Naive thymus-derived CD4-positive, alpha-beta T cell (primary cell): ENCODE results near the gene PTPRN2. TPM values are rescaled to one million over a fixed set of nuclear protein-coding genes. Genes with fewer than 3 reads are reported as not detected.

Source experiments
- ATAC-seq: fragments of 150-1000 bp; cut with Tn5 transposase; 2 replicates; pipeline ENCODE4 v1.10.0; 2021; ENCODE audit warnings: mild to moderate bottlenecking, moderate library complexity
- CTCF ChIA-PET: fragments of 350-600 bp; sonication (Branson Sonifier 250); formaldehyde crosslinking; loops from one replicate; lab custom pipeline; 2021; ENCODE audit warnings: antibody characterized with exemption; lab: Charles Lee
- POLR2A ChIA-PET: fragments of 350-600 bp; sonication (Branson Sonifier 250); formaldehyde crosslinking; loops from one replicate; lab custom pipeline; 2021; ENCODE audit warnings: antibody characterized with exemption, inconsistent platforms; lab: Charles Lee
- DNase-seq, 9 donors: peaks; one replicate each; pipeline versions ENCODE4 v3.0.0 to v3.0.0-alpha.2; 2020 to 2022; ENCODE audit warnings: mixed read lengths in 1 of 9
- H3K27ac ChIP-seq: one replicate; pipeline ENCODE4 v1.7.0; 2013; ENCODE audit warnings: mild to moderate bottlenecking, low read depth, low read length, moderate library complexity
- H3K27me3 ChIP-seq, 2 donors: one replicate each; pipeline ENCODE4 v1.7.0; 2013; ENCODE audit warnings: low read length in 2 of 2, mild to moderate bottlenecking in 2 of 2, moderate library complexity in 2 of 2; ENCODE audit not compliant: control insufficient read depth in 2 of 2, insufficient read depth in 2 of 2
- H3K36me3 ChIP-seq, 3 experiments: 1 replicate in 2 of 3; 2 replicates in 1 of 3; pipeline ENCODE4 v1.7.0; 2013; ENCODE audit warnings: low read length in 3 of 3, mild to moderate bottlenecking in 3 of 3, moderate library complexity in 1 of 3; ENCODE audit not compliant: insufficient read depth in 3 of 3, control insufficient read depth in 2 of 3
- H3K4me1 ChIP-seq, 2 donors: one replicate each; pipeline ENCODE4 v1.7.0; 2013; ENCODE audit warnings: low read length in 2 of 2, mild to moderate bottlenecking in 2 of 2, moderate library complexity in 1 of 2; ENCODE audit not compliant: control insufficient read depth in 2 of 2, insufficient read depth in 2 of 2
- H3K4me3 ChIP-seq: 2 replicates; pipeline ENCODE4 v1.7.0; 2013; ENCODE audit warnings: mild to moderate bottlenecking, low read length
- H3K9me3 ChIP-seq, 3 experiments: 1 replicate in 2 of 3; 2 replicates in 1 of 3; pipeline ENCODE4 v1.7.0; 2013; ENCODE audit warnings: low read length in 3 of 3; ENCODE audit not compliant: control insufficient read depth in 2 of 3
- H3K27ac Mint-ChIP-seq, 9 donors: one replicate each; pipeline ENCODE4 v1.8.0; 2020 to 2022; ENCODE audit warnings: mixed read lengths in 9 of 9, mild to moderate bottlenecking in 8 of 9, moderate library complexity in 5 of 9, inconsistent platforms in 2 of 9
- H3K27me3 Mint-ChIP-seq, 5 donors: one replicate each; pipeline ENCODE4 v1.8.0; 2021 to 2022; ENCODE audit warnings: mixed read lengths in 5 of 5, mild to moderate bottlenecking in 1 of 5
- H3K36me3 Mint-ChIP-seq, 5 donors: one replicate each; pipeline ENCODE4 v1.8.0; 2020 to 2022; ENCODE audit warnings: mixed read lengths in 5 of 5, mild to moderate bottlenecking in 3 of 5, inconsistent platforms in 1 of 5
- H3K4me1 Mint-ChIP-seq, 7 donors: one replicate each; pipeline ENCODE4 v1.8.0; 2020 to 2022; ENCODE audit warnings: mixed read lengths in 7 of 7, mild to moderate bottlenecking in 3 of 7, inconsistent platforms in 1 of 7
- H3K4me3 Mint-ChIP-seq, 10 donors: one replicate each; pipeline ENCODE4 v1.8.0; 2020 to 2022; ENCODE audit warnings: mild to moderate bottlenecking in 10 of 10, mixed read lengths in 10 of 10, moderate library complexity in 6 of 10, inconsistent platforms in 2 of 10
- H3K9me3 Mint-ChIP-seq, 11 donors: one replicate each; pipeline ENCODE4 v1.8.0; 2020 to 2022; ENCODE audit warnings: mixed read lengths in 11 of 11, mild to moderate bottlenecking in 4 of 11, inconsistent platforms in 1 of 11, moderate library complexity in 1 of 11
- intact Hi-C, 2 donors: fragments of 100-400 bp; cut with micrococcal nuclease; formaldehyde crosslinking; loops; one replicate each; pipeline ENCODE4 v1.15.1; 2023
- polyA plus RNA-seq, 2 donors: library from polyadenylated mRNA; unstranded; fragments of 300-500 nt; fragmentation: Illumina TruSeq; gene quantifications; one replicate each; pipeline ENCODE4 v1.2.3, GENCODE V29; 2021
- total RNA-seq, 6 experiments: library from RNA in 5 of 6; stranded (reverse) in 5 of 6; gene quantifications; 1 replicate in 5 of 6; 2 replicates in 1 of 6; pipeline ENCODE4 v1.2.3 and lab custom pipeline; 2021 to 2026

The PTPRN2 gene
- total and polyA plus RNA-seq, 7 experiments from 2014 or later, result 0.58 to 2.3 (median 1.4) TPM

GRCh38 chr7:157712666-157713235 is 874.9 kb downstream of the PTPRN2 start:
- Mint-ChIP-seq H3K4me3 (no peak overlapping the region), H3K27me3 (peaks cover 0 to 25% (median 2%) of the 10 kb centered on the region in 5 donors), H3K4me1 (peaks cover 0 to 1% (median 0%) of the 10 kb centered on the region in 7 donors), H3K9me3 (peaks cover 0 to 2% (median 0%) of the 10 kb centered on the region in 11 donors), H3K36me3 (no peaks in the 10 kb centered on the region), H3K27ac (no peak overlapping the region)
- Histone ChIP-seq H3K9me3 (no peaks in the 10 kb centered on the region), H3K27ac (no peak overlapping the region), H3K27me3 (no peaks in the 10 kb centered on the region), H3K4me3 (no peak overlapping the region), H3K36me3 (no peaks in the 10 kb centered on the region), H3K4me1 (no peaks in the 10 kb centered on the region)
- DNase-seq, result no peak
- intact Hi-C loops, result no loop called here
- ATAC-seq, result no peak
- CTCF ChIA-PET, result no interaction called here
- POLR2A ChIA-PET, result no interaction called here

GRCh38 chr7:157711353-157711888 is 876.2 kb downstream of the PTPRN2 start:
- CTCF ChIA-PET, result no interaction called here
- ATAC-seq, result no peak
- Mint-ChIP-seq H3K4me3 (no peak overlapping the region), H3K4me1 (peaks cover 0 to 1% (median 0%) of the 10 kb centered on the region in 7 donors), H3K27me3 (peaks cover 2 to 25% (median 6%) of the 10 kb centered on the region in 5 donors), H3K36me3 (no peaks in the 10 kb centered on the region), H3K9me3 (peaks cover 0 to 2% (median 0%) of the 10 kb centered on the region in 11 donors), H3K27ac (no peak overlapping the region)
- Histone ChIP-seq H3K27me3 (no peaks in the 10 kb centered on the region), H3K4me1 (no peaks in the 10 kb centered on the region), H3K4me3 (no peak overlapping the region), H3K27ac (no peak overlapping the region), H3K36me3 (no peaks in the 10 kb centered on the region), H3K9me3 (no peaks in the 10 kb centered on the region)
- intact Hi-C loops, result no loop called here
- POLR2A ChIA-PET, result no interaction called here
- peak in 1 of 9 donors; percentile 17 for DNase-seq

GRCh38 chr7:157710396-157710795 is 877.2 kb downstream of the PTPRN2 start:
- Histone ChIP-seq H3K27me3 (no peaks in the 10 kb centered on the region), H3K4me3 (no peak overlapping the region), H3K36me3 (no peaks in the 10 kb centered on the region), H3K4me1 (no peaks in the 10 kb centered on the region), H3K27ac (no peak overlapping the region), H3K9me3 (no peaks in the 10 kb centered on the region)
- H3K9me3 Mint-ChIP-seq, result peaks cover 0 to 2% (median 0%) of the 10 kb centered on the region in 11 donors
- no peak overlapping the region for H3K4me3 Mint-ChIP-seq
- H3K27ac Mint-ChIP-seq, result no peak overlapping the region
- peaks cover 2 to 33% (median 6%) of the 10 kb centered on the region in 5 donors for H3K27me3 Mint-ChIP-seq
- H3K4me1 Mint-ChIP-seq, result peaks cover 0 to 1% (median 0%) of the 10 kb centered on the region in 7 donors
- H3K36me3 Mint-ChIP-seq, result no peaks in the 10 kb centered on the region
- ChIA-PET CTCF (no interaction called here), POLR2A (no interaction called here)
- ATAC-seq (no peak), DNase-seq (no peak)
- intact Hi-C loops, result no loop called here

- no peak overlapping the region for H3K27ac ChIP-seq
- no peaks in the 10 kb centered on the region for H3K9me3 ChIP-seq
- DNase-seq (peak in 1 of 9 donors; percentile 21), ATAC-seq (no peak)
- peaks cover 2 to 33% (median 6%) of the 10 kb centered on the region in 5 donors for H3K27me3 Mint-ChIP-seq
- H3K9me3 Mint-ChIP-seq, result peaks cover 0 to 2% (median 0%) of the 10 kb centered on the region in 11 donors
- H3K36me3 Mint-ChIP-seq, result no peaks in the 10 kb centered on the region
- no peaks in the 10 kb centered on the region for H3K27me3 ChIP-seq
- H3K4me1 ChIP-seq, result no peaks in the 10 kb centered on the region
- no peak overlapping the region for H3K4me3 Mint-ChIP-seq
- ChIA-PET POLR2A (no interaction called here), CTCF (no interaction called here)
- H3K27ac Mint-ChIP-seq, result no peak overlapping the region
- intact Hi-C loops, result no loop called here
- H3K4me1 Mint-ChIP-seq, result peaks cover 0 to 1% (median 0%) of the 10 kb centered on the region in 7 donors
- no peak overlapping the region for H3K4me3 ChIP-seq
- no peaks in the 10 kb centered on the region for H3K36me3 ChIP-seq
Observed at GRCh38 chr7:157709531-157710251, 877.9 kb downstream of the PTPRN2 start.

- no peak overlapping the region for H3K4me3 ChIP-seq
- POLR2A ChIA-PET, result no interaction called here
- H3K9me3 Mint-ChIP-seq, result peaks cover 0 to 2% (median 0%) of the 10 kb centered on the region in 11 donors
- intact Hi-C loops, result no loop called here
- H3K27me3 ChIP-seq, result no peaks in the 10 kb centered on the region
- H3K36me3 ChIP-seq, result no peaks in the 10 kb centered on the region
- no peak overlapping the region for H3K4me3 Mint-ChIP-seq
- no peak overlapping the region for H3K27ac ChIP-seq
- DNase-seq, result no peak
- no peaks in the 10 kb centered on the region for H3K36me3 Mint-ChIP-seq
- no peak for ATAC-seq
- CTCF ChIA-PET, result no interaction called here
- peaks cover 2 to 39% (median 9%) of the 10 kb centered on the region in 5 donors for H3K27me3 Mint-ChIP-seq
- no peaks in the 10 kb centered on the region for H3K4me1 ChIP-seq
- H3K9me3 ChIP-seq, result no peaks in the 10 kb centered on the region
- peaks cover 0 to 1% (median 0%) of the 10 kb centered on the region in 7 donors for H3K4me1 Mint-ChIP-seq
- H3K27ac Mint-ChIP-seq, result peak overlapping the region in 1 of 9 donors; percentile 48
Observed at GRCh38 chr7:157708919-157709295, 878.7 kb downstream of the PTPRN2 start.

GRCh38 chr7:157707983-157708918 is 879.4 kb downstream of the PTPRN2 start:
- Histone ChIP-seq H3K27me3 (no peaks in the 10 kb centered on the region), H3K4me3 (no peak overlapping the region), H3K9me3 (no peaks in the 10 kb centered on the region), H3K4me1 (no peaks in the 10 kb centered on the region), H3K36me3 (no peaks in the 10 kb centered on the region), H3K27ac (no peak overlapping the region)
- no peak for DNase-seq
- Mint-ChIP-seq H3K36me3 (no peaks in the 10 kb centered on the region), H3K4me3 (no peak overlapping the region), H3K27me3 (peaks cover 2 to 38% (median 13%) of the 10 kb centered on the region in 5 donors), H3K9me3 (peaks cover 0 to 2% (median 0%) of the 10 kb centered on the region in 11 donors), H3K27ac (peak overlapping the region in 1 of 9 donors; percentile 48), H3K4me1 (peaks cover 0 to 1% (median 0%) of the 10 kb centered on the region in 7 donors)
- CTCF ChIA-PET, result no interaction called here
- intact Hi-C loops, result no loop called here
- POLR2A ChIA-PET, result interaction anchor here (1.0 kb wide), 1 partner anchor 83 kb away, joined by 9 read pairs; no protein-coding TSS in a partner anchor
- ATAC-seq, result no peak
